ENCODE results near the gene NT5DC2. TPM values are rescaled to one million over a fixed set of nuclear protein-coding genes. Genes with fewer than 3 reads are reported as not detected.

Gene NT5DC2
- total RNA-seq = 192 and 223 TPM in 2 replicates

GRCh38 chr3:52533623-52534280, at the start of gene NT5DC2:
Gene NT5DC2 (minus strand): TSS chr3:52533857. CDS start chr3:52533737, 120 bp downstream.
- Histone ChIP-seq H3K27me3 (ENCODE audit: control insufficient read depth, insufficient read depth, low read length) (no peaks in the 10 kb centered on the region), H3K4me3 (ENCODE audit: low read depth, low read length) (peak within 1 kb of the TSS; percentile 78), H3K36me3 (ENCODE audit: control insufficient read depth, insufficient read depth, low read length) (no peaks in the 10 kb centered on the region)
- no peak for TF ChIP-seq CTCF (IDR thresholded peaks at IDR 0.05; ENCODE audit: insufficient read depth, low read length, poor library complexity, severe bottlenecking)
- DNase-seq (ENCODE audit: low read depth) = no peak

GRCh38 chr3:52574056-52574965, 40.7 kb upstream of the NT5DC2 start:
- H3K36me3 ChIP-seq (ENCODE audit: control insufficient read depth, insufficient read depth, low read length) = no peaks in the 10 kb centered on the region
- no peak for TF ChIP-seq CTCF (IDR thresholded peaks at IDR 0.05; ENCODE audit: insufficient read depth, low read length, poor library complexity, severe bottlenecking)
- no peak overlapping the region for H3K4me3 ChIP-seq (ENCODE audit: low read depth, low read length)
- H3K27me3 ChIP-seq (ENCODE audit: control insufficient read depth, insufficient read depth, low read length) = no peaks in the 10 kb centered on the region
- no peak for DNase-seq (ENCODE audit: low read depth)

GRCh38 chr3:52572221-52572620, 38.6 kb upstream of the NT5DC2 start:
- Histone ChIP-seq H3K4me3 (ENCODE audit: low read depth, low read length) (no peak overlapping the region), H3K36me3 (ENCODE audit: control insufficient read depth, insufficient read depth, low read length) (no peaks in the 10 kb centered on the region), H3K27me3 (ENCODE audit: control insufficient read depth, insufficient read depth, low read length) (no peaks in the 10 kb centered on the region)
- no peak for DNase-seq (ENCODE audit: low read depth)
- TF ChIP-seq CTCF (IDR thresholded peaks at IDR 0.05; ENCODE audit: insufficient read depth, low read length, poor library complexity, severe bottlenecking) = no peak

- DNase-seq (ENCODE audit: low read depth) = no peak
- TF ChIP-seq CTCF (IDR thresholded peaks at IDR 0.05; ENCODE audit: insufficient read depth, low read length, poor library complexity, severe bottlenecking) = no peak
- H3K4me3 ChIP-seq (ENCODE audit: low read depth, low read length) = no peak overlapping the region
- no peaks in the 10 kb centered on the region for H3K27me3 ChIP-seq (ENCODE audit: control insufficient read depth, insufficient read depth, low read length)
- no peaks in the 10 kb centered on the region for H3K36me3 ChIP-seq (ENCODE audit: control insufficient read depth, insufficient read depth, low read length)
These were observed 36.4 kb upstream of the NT5DC2 start for GRCh38 chr3:52570076-52570475.

- Histone ChIP-seq H3K36me3 (ENCODE audit: control insufficient read depth, insufficient read depth, low read length) (no peaks in the 10 kb centered on the region), H3K27me3 (ENCODE audit: control insufficient read depth, insufficient read depth, low read length) (no peaks in the 10 kb centered on the region), H3K4me3 (ENCODE audit: low read depth, low read length) (no peak overlapping the region)
- TF ChIP-seq CTCF (IDR thresholded peaks at IDR 0.05; ENCODE audit: insufficient read depth, low read length, poor library complexity, severe bottlenecking) = no peak
- DNase-seq (ENCODE audit: low read depth) = no peak
These were observed 34.4 kb upstream of the NT5DC2 start for GRCh38 chr3:52568069-52568468.
